Activated effector memory CD4-positive, alpha-beta T cell treated with anti-CD3 and anti-CD28 coated beads, Interleukin-2, amount 50 U/mL, for 16 hours (primary cell): ENCODE results near the gene MRPL12.

Experiments
- DNase-seq: peaks from one replicate; pipeline ENCODE4 v3.0.0-alpha.2; 2020

MRPL12 gene

GRCh38 chr17:81703747-81704654 lies 834 bp downstream of the MRPL12 start:
- no peak for DNase-seq

- DNase-seq: peak; percentile 59
Observed at GRCh38 chr17:81705518-81706231, 2.5 kb downstream of the MRPL12 start.

DNA sequence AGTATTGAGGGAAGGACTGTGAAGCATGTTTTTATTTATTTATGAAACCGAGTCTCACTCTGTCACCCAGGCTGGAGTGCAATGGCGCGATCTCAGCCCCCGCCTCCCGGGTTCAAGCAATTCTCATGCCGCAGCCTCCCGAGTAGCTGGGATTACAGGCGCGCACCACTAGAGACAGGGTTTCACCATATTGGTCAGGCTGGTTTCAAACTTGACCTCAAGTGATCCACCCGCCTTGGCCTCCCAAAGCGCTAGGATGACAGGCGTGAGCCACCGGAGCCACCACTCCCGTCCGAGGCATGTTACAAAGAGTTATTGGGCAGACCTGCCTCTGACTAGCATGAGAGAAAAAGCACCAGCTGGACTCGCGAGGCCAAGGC lies 3.1 kb downstream of the MRPL12 start:
- no peak for DNase-seq

DNA sequence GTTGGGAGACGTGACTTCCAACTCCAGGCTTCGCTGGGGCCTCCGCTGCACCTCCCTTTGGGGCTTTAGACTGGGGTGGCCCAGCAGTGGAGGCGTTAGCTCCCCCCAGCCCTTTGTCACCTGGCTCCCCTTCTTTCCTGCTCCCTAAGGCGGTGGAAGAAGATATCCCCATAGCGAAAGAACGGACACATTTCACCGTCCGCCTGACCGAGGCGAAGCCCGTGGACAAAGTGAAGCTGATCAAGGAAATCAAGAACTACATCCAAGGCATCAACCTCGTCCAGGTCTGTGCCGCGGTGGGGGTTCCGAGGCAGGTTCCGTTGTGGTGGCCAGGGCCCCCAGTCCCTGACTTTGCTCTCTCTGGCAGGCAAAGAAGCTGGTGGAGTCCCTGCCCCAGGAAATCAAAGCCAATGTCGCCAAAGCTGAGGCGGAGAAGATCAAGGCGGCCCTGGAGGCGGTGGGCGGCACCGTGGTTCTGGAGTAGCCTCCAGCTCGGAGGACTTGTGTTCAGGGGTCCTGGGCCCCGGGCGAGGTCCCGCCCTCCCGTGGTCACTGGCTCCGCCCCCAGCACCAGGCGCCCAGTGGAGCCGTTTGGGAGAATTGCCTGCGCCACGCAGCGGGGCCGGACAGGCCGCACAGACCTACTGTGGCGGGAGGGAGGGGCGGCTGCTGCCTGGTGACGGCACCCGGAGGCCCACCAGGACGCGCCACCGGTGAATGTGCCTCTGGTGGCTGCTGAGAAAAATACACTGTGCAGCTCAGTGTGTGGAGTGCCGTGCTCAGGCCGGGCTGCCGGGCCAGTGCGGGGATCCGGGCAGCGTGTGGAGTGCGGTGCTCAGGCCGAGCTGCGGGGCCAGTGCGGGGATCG lies 3.8 kb downstream of the MRPL12 start:
- peak; percentile 60 for DNase-seq

DNA sequence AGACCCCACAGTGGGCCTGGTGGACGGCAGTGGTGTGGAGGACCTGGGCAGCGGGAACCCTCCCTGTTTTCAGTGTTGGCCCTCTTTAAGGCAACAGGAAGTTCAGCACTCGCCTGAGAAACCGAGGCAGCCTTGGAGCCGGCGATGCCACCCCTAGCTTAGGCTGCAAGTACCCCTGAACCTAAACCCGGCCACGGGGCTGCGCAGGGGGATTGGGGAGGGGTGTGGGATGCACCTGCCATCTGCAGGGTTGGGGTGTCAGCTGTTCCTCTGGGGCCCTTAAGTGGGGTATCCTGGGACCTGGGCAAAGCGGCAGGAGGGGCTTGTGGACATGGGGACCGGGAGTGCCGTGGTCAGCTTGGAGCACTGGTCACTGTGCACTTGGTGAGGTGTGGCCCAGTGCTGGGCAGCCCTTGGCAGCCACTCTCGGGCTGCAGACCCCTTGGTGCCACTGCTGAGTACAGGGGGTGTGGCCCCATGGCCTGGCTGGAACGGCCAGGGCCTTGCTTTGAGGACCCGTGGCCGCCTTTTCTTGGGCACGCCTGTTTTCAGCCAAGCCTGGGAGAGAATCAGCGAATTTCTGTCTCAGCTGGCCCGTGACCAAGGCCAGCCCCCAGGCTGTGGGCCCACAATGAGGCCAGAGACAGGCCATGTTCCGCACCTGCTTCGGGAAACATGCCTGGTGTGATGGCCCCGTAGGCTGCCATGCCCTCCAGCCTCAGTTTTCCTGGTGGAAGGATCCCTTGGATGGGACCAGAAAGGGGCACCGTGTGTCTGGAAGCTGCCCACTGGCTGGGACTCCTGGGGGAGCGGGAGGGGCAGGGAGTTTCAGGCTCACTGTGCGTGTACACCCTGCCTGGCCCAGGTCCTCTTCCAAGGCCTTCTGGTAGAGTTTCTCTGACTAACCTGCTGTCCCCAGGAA lies 4.8 kb downstream of the MRPL12 start:
- DNase-seq: peak; percentile 61

GRCh38 chr17:81708739-81709185 lies 5.6 kb downstream of the MRPL12 start:
- DNase-seq: peak; percentile 58

- no peak for DNase-seq
Observed at GRCh38 chr17:81710514-81711308, 7.5 kb downstream of the MRPL12 start.

DNA sequence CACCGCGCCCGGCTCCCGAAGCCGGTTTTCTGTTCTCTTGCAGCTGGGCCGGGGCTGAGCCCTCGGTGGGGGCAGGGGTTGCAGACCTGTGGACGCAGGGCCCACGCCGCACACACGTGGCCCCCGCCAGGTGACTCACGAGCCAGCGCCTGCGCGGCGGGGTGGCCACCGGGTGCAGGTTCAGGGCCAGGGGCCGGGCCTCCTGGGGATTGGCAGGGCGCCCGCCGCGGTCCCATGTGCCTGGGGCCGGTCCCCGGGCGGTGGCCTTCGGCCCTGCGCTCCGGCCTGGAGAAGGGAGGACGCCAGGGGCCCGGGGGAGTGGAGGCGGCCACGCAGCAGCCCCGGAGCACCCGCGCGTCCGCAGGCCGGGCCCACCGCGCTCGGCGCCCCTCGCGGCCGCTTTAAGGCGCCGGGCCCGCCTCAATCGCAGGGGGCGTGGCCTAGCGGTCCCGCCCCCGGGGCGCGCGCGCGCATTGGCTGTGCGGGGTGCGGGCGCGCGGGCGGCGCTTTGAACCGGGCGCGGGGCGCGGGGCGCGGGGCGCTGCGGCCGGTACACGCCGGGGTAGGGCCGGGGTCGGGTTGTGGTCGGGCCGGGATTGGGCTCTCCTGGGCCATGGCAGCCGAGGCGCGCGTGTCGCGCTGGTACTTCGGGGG lies 8.8 kb downstream of the MRPL12 start, which contains the start of gene SLC25A10:
TSS of gene SLC25A10 (plus strand) at position 471 of the 654 bp plus-strand sequence. CDS start at position 614, 143 bp downstream.
- peak; percentile 93 for DNase-seq

- DNase-seq: no peak
Observed at GRCh38 chr17:81712468-81713003, 9.4 kb downstream of the MRPL12 start.

GRCh38 chr17:81713004-81713555 lies 9.9 kb downstream of the MRPL12 start:
- DNase-seq: peak; percentile 62

DNA sequence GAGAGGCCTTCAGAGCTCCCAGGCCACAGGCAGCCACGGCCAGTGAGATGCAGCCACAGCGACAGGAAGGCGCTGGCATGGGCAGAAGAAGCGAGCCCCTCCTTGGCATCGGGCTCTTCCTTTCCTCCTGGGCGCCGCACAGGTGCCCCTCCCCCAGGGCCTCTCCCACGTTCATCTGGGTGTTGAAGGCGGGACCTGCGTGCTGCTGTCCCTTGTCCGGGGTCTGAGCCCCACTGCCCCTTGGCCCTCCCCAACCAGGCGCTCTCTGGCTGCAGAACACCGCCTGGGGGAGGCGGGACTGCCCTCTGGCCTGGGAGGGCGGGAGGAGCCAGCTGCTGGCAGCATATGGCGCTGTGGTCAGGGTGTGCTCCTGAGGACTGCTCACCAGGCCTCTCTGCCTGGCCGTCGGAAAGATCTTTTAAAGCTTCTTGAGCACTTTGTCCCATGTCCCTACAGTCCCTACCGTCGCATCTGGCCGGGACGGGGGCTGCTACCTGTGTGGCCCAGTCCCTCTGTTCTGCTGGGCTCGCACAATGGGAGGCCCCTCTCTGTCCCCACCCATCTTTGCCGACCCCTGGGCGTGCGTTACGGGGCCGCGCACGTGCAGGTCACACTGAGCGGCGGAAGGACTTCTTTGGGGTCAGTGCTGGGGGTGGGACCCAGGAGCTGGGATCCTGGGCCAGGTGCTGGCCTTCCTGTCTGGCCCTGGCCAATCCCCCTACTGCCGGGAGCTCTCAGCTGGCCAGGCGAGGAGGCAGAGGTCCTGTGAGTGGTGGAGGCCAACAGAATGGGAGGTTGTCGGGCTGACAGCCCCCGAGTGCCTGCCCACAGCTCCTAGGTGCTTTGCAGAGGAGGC lies 10.6 kb downstream of the MRPL12 start:
- DNase-seq: peak; percentile 62

DNA sequence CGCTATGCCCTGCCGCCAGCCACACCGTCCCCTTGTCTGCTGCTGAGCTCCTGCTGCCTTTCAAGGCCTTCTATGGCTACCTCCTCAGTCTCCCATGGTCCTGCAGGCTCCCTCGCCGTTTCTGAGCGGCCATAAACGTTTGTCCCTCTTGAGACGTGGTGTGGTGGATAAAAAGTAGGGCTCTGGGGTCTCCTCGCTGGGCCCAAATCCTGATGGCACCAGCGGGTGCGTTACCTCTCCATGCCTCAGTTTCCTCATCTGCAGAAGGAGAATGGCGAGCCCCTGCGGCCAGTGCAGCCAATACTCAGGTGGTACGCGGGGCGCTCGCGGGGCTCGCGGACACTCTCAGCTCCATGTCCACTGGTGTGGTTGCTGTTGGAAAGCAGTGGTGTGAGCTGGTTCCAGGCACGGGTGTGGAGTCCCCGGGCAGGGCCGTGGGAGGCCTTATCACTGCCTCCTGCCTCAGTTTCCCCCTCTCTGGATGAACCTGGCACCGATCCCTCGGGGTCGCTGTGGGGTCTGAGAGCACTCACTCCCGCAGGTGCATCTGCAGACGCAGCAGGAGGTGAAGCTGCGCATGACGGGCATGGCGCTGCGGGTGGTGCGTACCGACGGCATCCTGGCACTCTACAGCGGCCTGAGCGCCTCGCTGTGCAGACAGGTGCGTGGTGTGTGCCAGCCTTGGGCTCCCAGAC lies 11.4 kb downstream of the MRPL12 start:
- DNase-seq: peak; percentile 62

DNA sequence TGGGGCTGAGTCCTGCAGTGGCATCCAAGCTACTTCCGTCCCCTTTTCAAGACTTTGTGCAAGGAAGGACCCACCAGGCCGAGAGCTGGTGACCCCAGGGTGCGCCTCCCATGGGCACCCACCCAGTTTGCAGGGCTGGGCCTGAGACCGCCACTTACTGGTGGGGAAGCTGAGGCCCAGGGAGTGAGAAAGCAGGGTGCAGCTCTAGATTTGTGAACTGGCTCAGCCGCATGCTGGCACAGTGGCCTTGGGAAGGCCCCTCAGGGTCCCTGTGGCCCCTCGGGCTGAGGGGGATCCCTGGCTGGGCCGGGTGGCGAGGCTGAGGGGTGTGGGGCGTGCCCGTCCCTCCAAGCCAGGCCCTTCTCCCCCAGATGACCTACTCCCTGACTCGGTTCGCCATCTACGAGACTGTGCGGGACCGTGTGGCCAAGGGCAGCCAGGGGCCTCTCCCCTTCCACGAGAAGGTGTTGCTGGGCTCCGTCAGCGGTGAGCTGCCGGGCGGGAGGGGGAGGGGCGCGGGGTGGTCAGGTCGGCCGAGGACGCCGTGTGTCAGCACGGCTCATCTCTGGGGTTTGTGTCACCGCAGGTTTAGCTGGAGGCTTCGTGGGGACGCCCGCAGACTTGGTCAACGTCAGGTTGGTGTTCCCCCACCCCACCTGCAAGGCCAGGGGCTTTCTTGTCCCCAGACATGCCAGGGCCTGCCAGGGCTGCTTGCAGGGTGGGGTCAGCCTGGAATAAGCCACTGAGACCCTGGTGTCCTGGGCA lies 12.1 kb downstream of the MRPL12 start:
- peak; percentile 61 for DNase-seq

- DNase-seq: peak; percentile 59
Observed at GRCh38 chr17:81715872-81716673, 12.9 kb downstream of the MRPL12 start.

- peak; percentile 59 for DNase-seq
Observed at GRCh38 chr17:81716674-81716996, 13.5 kb downstream of the MRPL12 start.

DNA sequence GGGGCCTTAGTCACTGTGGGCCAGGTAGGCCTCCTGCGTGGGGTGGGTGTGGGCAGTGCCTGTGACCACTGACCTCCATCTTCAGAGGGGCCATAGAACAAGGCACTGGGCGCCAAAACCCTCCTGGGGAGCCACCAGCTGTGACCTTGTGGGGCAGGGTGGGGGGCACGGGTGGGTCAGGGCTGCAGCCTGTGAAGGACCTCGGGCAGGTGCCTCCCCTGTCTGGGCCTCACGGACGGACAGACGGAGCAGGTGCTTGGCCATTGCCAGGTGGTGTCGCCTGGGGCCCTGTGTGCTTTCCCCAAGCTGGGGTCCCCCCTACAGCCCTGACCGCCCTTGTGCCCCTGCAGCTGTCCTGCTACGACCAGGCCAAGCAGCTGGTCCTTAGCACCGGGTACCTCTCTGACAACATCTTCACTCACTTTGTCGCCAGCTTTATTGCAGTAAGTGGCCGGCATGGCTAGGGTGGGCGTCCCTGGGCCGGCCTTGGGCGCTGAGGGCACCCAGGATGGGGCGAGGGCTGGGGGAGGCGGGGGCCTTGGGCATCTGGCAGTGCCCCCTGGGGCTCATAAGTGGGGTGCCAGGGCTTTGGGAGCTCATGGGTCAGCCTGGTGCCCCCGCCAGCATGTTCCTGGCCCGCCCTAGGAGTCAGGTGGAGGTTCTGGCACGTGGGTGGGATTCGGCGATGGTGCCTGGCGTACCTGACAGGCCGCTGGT lies 14.0 kb downstream of the MRPL12 start:
- peak; percentile 64 for DNase-seq
